GM12874 (cell line): Measurements from ENCODE around the gene WDFY1.

Experiments used
- TF ChIP-seq, protein P1 (sequence below): IDR thresholded peaks from 2 replicates; pipeline ENCODE4 v1.5.1; 2011; ENCODE audit warnings: low read depth, mild to moderate bottlenecking, control low read depth, low read length, moderate library complexity; ENCODE audit not compliant: insufficient read depth

WDFY1 gene

GRCh38 chr2:223860809-223861738, 84.1 kb downstream of the WDFY1 start:
- TF ChIP-seq, protein P1, sequence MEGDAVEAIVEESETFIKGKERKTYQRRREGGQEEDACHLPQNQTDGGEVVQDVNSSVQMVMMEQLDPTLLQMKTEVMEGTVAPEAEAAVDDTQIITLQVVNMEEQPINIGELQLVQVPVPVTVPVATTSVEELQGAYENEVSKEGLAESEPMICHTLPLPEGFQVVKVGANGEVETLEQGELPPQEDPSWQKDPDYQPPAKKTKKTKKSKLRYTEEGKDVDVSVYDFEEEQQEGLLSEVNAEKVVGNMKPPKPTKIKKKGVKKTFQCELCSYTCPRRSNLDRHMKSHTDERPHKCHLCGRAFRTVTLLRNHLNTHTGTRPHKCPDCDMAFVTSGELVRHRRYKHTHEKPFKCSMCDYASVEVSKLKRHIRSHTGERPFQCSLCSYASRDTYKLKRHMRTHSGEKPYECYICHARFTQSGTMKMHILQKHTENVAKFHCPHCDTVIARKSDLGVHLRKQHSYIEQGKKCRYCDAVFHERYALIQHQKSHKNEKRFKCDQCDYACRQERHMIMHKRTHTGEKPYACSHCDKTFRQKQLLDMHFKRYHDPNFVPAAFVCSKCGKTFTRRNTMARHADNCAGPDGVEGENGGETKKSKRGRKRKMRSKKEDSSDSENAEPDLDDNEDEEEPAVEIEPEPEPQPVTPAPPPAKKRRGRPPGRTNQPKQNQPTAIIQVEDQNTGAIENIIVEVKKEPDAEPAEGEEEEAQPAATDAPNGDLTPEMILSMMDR, result no peak

DNA sequence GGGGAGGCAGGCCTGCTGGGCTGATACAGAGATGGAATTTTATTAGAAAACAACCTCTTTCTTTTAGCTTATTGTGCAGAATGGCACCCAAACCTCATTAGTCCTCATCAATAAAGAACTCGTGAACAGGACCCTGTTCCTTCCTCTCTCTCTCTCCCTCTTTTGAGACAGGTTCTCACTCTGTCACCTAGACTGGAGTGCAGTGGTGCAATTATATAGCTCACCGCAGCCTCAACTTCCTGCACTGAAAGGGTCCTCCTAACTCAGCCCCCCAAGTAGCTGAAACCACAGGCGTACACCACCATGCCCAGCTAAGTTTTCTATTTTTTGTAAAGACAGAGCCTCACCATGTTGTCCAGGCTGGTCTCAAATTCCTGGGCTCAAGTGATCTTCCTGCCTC, 86.1 kb downstream of the WDFY1 start:
- TF ChIP-seq, protein P1, result no peak

DNA sequence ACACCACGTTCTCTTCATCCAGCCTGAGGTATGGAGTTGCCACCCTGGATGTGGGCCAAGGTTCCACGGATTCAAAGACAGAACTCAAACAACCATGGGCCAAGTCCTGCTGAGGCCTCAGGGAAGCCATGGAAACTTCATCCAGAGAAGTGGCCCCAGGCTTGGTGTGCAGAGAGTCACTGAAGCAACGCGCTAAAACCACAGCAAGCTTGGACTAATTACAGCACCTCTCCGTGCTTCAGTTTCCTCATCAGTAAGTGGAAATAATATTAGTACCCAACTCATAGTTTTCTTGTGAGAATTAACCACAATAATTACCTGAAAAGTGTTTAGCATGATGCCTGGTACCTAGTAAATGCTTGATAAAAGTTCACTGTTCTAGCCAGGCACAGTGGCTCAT, 88.6 kb downstream of the WDFY1 start:
- TF ChIP-seq, protein P1, result no peak

DNA sequence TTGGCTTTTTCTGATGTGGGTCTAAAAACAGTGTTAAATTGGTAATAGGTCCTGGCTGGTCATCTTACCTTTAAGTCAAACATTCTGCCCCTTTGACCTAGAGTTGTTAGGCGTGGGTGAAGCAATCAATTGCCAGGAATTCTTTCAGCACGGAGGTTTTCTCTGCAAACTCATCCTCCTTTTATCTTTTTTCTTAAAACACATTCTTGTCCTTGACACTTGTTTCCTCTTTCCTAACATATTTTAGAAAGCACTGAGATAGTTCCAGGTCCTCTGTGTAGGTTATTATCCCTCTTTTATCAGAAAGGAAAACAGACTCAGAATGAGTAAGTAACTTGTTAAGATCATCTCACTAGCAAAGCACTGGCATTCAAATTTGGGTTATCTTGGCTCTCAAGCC, 89.1 kb downstream of the WDFY1 start:
- TF ChIP-seq, protein P1, result no peak

- TF ChIP-seq, protein P1, result no peak
Measured at GRCh38 chr2:223855426-223855825, 89.7 kb downstream of the WDFY1 start.

DNA sequence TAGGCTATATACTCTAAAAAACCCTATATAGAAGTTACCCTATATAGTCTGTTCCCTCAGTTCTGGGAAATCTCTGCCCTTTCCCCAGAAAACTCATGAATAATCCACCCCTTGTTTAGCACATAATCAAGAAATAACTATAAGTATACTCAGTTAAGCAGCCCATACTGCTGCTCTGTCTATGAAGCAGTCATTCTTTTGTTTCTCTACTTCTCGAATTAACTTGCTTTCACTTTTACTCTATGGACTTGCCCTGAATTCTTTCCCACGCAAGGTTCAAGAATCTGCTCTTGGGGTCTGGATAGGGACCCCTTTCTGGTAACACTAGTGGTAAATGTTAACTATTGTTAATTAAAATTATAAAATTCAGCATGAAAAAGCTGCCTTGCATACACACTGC, 90.4 kb downstream of the WDFY1 start:
- TF ChIP-seq, protein P1, result no peak

DNA sequence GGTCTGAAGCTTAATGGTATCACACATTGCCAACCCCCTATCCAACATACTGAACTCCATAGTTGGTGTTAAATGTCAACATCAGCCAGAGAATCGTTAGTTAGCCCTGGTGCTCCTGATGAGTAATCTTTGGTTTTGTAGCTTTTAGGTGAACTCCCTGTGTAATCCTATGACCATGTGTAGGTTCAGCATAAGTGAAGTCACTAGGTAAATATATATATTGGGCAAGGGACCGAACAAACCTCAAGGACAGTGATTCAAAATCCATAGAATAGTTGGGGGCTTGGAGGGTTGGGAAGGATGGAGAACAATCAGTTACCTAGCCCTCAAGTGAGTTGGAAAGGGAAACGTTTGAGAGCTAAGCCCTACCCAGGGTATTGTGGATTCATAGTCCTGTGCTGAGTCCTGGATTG, 91.7 kb downstream of the WDFY1 start:
- TF ChIP-seq, protein P1, result no peak
